ENCODE results near the gene MAD1L1. TPM values are rescaled to one million over a fixed set of nuclear protein-coding genes. Genes with fewer than 3 reads are reported as not detected.

MAD1L1 gene
- total and polyA plus RNA-seq, 2 of the 4 experiments (the other 2 are of a cell fraction), result 29.0 to 40.9 TPM

- H3K14ac ChIP-seq (replicated peaks; ENCODE audit: low read depth, low read length), result no peak overlapping the region
- peaks cover 0 to 5% of the 10 kb centered on the region in 2 experiments; a peak in 1 of 4 replicates for H3K79me1 ChIP-seq (ENCODE audit: low read depth in 1 of 2, low read length in 2 of 2)
- no peak overlapping the region for H3K4ac ChIP-seq (ENCODE audit: low read depth, low read length)
- no peak overlapping the region for H2AFZ ChIP-seq (replicated peaks; ENCODE audit: low read length, poor library complexity)
- H3K4me3 ChIP-seq (ENCODE audit: insufficient read depth, low read depth, low read length), result no peak overlapping the region
- H3K9me1 ChIP-seq (ENCODE audit: insufficient read depth, low read length), result 0 out of 2 replicates have a peak, but pooled peaks cover 6% of the 10 kb centered on the region
- no peak overlapping the region for H2BK15ac ChIP-seq (ENCODE audit: low read depth, low read length)
- no peak for ATAC-seq (ENCODE audit: low read depth)
- no peaks in the 10 kb centered on the region for H3K27me3 ChIP-seq (ENCODE audit: control insufficient read depth, insufficient read depth, low read length)
- H3K4me1 ChIP-seq (ENCODE audit: control insufficient read depth, insufficient read depth, low read length), result peaks cover 4% of the 10 kb centered on the region
- no peak overlapping the region for H3K27ac ChIP-seq (ENCODE audit: insufficient read depth, low read length)
- intact Hi-C loops (cut with micrococcal nuclease) (no loop called here), in situ Hi-C loops (cut with MboI; ENCODE audit: low sequenced_read_pairs) (no loop called here), dilution Hi-C loops (cut with HindIII; ENCODE audit: low sequenced_read_pairs, unreplicated experiment) (no loop called here)
- BruUV-seq (replicated peaks), result no TSS peak
- H3K23ac ChIP-seq (ENCODE audit: low read depth, low read length), result no peak overlapping the region
- H2AK9ac ChIP-seq (replicated peaks; ENCODE audit: low read depth, low read length, poor library complexity), result no peak overlapping the region
- H2BK20ac ChIP-seq (ENCODE audit: low read depth, low read length), result no peak overlapping the region
- CTCF ChIA-PET, result no interaction called here
- no peak overlapping the region for H4K91ac ChIP-seq (ENCODE audit: insufficient read depth, low read depth, low read length)
- no peak overlapping the region for H2BK120ac ChIP-seq (ENCODE audit: low read depth, low read length)
- POLR2A ChIA-PET (ENCODE audit: unreplicated experiment), result no interaction called here
- no peak overlapping the region for H3K18ac ChIP-seq (ENCODE audit: low read depth, low read length)
- WGBS, 2 experiments (ENCODE audit: extremely low coverage in 2 of 2, insufficient read length in 1 of 2), result no CpG with 5 or more reads among the region's 5 CpGs
- H3K4me2 ChIP-seq (ENCODE audit: low read depth, low read length), result no peak overlapping the region
- H4K20me1 ChIP-seq (ENCODE audit: insufficient read depth, low read length), result no peaks in the 10 kb centered on the region; the same call in 1 of the 2 replicates
- H2BK5ac ChIP-seq (ENCODE audit: low read depth, low read length, poor library complexity, severe bottlenecking), result no peak overlapping the region
- DNase-seq, result no peak
- no peak overlapping the region for H4K5ac ChIP-seq (ENCODE audit: low read depth, low read length)
- H3K56ac ChIP-seq (ENCODE audit: extremely low read depth, insufficient read depth, low read length), result no peak overlapping the region
- H4K8ac ChIP-seq (ENCODE audit: low read depth in 2 of 2, low read length in 2 of 2), result no peak overlapping the region
- no peak overlapping the region for H3K9ac ChIP-seq (ENCODE audit: low read depth, low read length)
- peaks cover 3% of the 10 kb centered on the region; the same call in 1 of the 2 replicates for H3K36me3 ChIP-seq (ENCODE audit: control insufficient read depth, insufficient read depth, low read length)
- TF ChIP-seq MAFK (IDR thresholded peaks at IDR 0.05; ENCODE audit: low read depth, low read length) (no peak), USF2 (IDR thresholded peaks at IDR 0.05; ENCODE audit: low read depth, low read length) (no peak), RCOR1 (IDR thresholded peaks at IDR 0.05; ENCODE audit: insufficient replicate concordance, low read length) (no peak), POLR2A (IDR thresholded peaks at IDR 0.05; ENCODE audit: low read depth, low read length) (no peak), NFE2L2 (IDR thresholded peaks at IDR 0.05; ENCODE audit: low read depth, low read length) (no peak), CHD1 (IDR thresholded peaks at IDR 0.05; ENCODE audit: low read depth, low read length) (no peak), SMC3 (IDR thresholded peaks at IDR 0.05; ENCODE audit: low read depth, low read length) (no peak)
- no peaks in the 10 kb centered on the region for H3K9me3 ChIP-seq (ENCODE audit: control insufficient read depth, insufficient read depth, low read length)
- no peak overlapping the region for H2AK5ac ChIP-seq (ENCODE audit: low read depth, low read length)
These were observed 289.8 kb downstream of the MAD1L1 start for GRCh38 chr7:1942941-1943289.
